WERI-Rb-1 (cell line): Measurements from ENCODE around the gene POLD2.

Source experiments
- DNase-seq: peaks from one replicate; pipeline ENCODE4 v3.0.0-alpha.2; 2020
- H3K27ac ChIP-seq: fragments of 250-450 bp; sonication (Bioruptor Pico); 2 replicates; pipeline ENCODE4 v1.5.1; 2020; ENCODE audit warnings: mild to moderate bottlenecking, moderate library complexity
- H3K27me3 ChIP-seq: fragments of 250-450 bp; sonication (Bioruptor Pico); 2 replicates; pipeline ENCODE4 v1.5.1; 2021; ENCODE audit warnings: mild to moderate bottlenecking, low read depth, moderate library complexity; ENCODE audit not compliant: insufficient read depth, severe bottlenecking
- H3K36me3 ChIP-seq: fragments of 250-450 bp; sonication (Bioruptor Pico); 2 replicates; pipeline ENCODE4 v1.5.1; 2020; ENCODE audit warnings: mild to moderate bottlenecking, moderate library complexity
- H3K4me3 ChIP-seq: 2 replicates; pipeline ENCODE4 v1.5.1; 2011; ENCODE audit warnings: low read depth, mild to moderate bottlenecking, control low read depth, low read length
- H3K9me3 ChIP-seq: fragments of 250-450 bp; sonication (Bioruptor Pico); 2 replicates; pipeline ENCODE4 v1.5.1; 2021; ENCODE audit warnings: mild to moderate bottlenecking, moderate library complexity; ENCODE audit not compliant: severe bottlenecking
- CTCF ChIP-seq: IDR thresholded peaks from 2 replicates; pipeline ENCODE4 v1.5.1; 2011; ENCODE audit warnings: low read depth, mild to moderate bottlenecking, control low read depth, inconsistent platforms, low read length

POLD2 gene

GRCh38 chr7:44066111-44066460 lies 57.3 kb downstream of the POLD2 start:
- no peaks in the 10 kb centered on the region for H3K27me3 ChIP-seq
- no peak for TF ChIP-seq CTCF
- DNase-seq: no peak
- peaks cover 14% of the 10 kb centered on the region; the same call in 1 of the 2 replicates for H3K36me3 ChIP-seq
- H3K9me3 ChIP-seq: no peaks in the 10 kb centered on the region
- no peak overlapping the region; the same call in 1 of the 2 replicates for H3K4me3 ChIP-seq
- peak overlapping the region; percentile 62 for H3K27ac ChIP-seq

GRCh38 chr7:44065431-44066110 lies 57.8 kb downstream of the POLD2 start, which contains the start of gene PGAM2:
PGAM2 (minus strand) TSS chr7:44065567; CDS start chr7:44065529, 38 bp downstream.
- no peak for TF ChIP-seq CTCF
- DNase-seq: peak; percentile 84
- Histone ChIP-seq H3K27ac (peak within 1 kb of the TSS; percentile 62), H3K9me3 (no peaks in the 10 kb centered on the region), H3K36me3 (peaks cover 20% of the 10 kb centered on the region; the same call in 1 of the 2 replicates), H3K27me3 (no peaks in the 10 kb centered on the region), H3K4me3 (peak within 1 kb of the TSS; percentile 45)

- peak overlapping the region; percentile 45 for H3K4me3 ChIP-seq
- H3K27me3 ChIP-seq: no peaks in the 10 kb centered on the region
- DNase-seq: peak; percentile 24
- H3K36me3 ChIP-seq: peaks cover 25% of the 10 kb centered on the region; the same call in 1 of the 2 replicates
- no peak for TF ChIP-seq CTCF
- H3K9me3 ChIP-seq: no peaks in the 10 kb centered on the region
- H3K27ac ChIP-seq: peak overlapping the region; percentile 62
Measured at GRCh38 chr7:44064791-44065430, 58.4 kb downstream of the POLD2 start.
